ENCODE data around the gene RAD23A.
A peak's percentile ranks its signal among the peaks of the same experiment; 100 is the strongest.
"Not testable (repeated sequence)": the region's sequence is repeated elsewhere in the genome, so short reads cannot be mapped to it uniquely, and the experiment has no call there.

RAD23A gene

DNA sequence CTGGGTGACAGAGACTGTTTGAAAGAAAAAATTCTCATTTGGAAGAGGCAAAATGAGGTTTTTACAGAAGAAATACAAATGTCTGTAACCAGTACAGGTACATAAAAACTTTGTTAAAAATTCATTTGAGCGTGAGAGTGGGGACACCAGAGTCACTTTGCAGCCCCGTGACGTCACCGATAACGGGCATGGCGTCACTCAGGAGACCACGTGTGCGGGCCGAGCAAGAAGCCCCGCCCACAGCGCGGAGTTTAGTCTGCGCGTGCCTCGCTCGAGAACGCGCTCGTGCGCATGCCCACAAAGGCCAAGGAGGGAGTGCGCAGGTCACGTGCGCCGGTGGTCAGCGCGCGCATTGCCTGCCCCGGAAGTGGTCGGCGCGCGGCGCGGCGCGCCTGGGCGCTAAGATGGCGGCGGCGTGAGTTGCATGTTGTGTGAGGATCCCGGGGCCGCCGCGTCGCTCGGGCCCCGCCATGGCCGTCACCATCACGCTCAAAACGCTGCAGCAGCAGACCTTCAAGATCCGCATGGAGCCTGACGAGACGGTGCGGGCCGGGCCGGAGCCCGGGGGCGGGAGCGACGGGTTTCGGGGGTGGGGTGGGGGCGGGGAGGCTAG is at the start of gene RAD23A:
RAD23A (plus strand) TSS at position 384 of the 613 bp plus-strand sequence; CDS start at position 471, 87 bp downstream.
- peak; percentile 95 for DNase-seq (ENCODE audit: low spot score)

DNA sequence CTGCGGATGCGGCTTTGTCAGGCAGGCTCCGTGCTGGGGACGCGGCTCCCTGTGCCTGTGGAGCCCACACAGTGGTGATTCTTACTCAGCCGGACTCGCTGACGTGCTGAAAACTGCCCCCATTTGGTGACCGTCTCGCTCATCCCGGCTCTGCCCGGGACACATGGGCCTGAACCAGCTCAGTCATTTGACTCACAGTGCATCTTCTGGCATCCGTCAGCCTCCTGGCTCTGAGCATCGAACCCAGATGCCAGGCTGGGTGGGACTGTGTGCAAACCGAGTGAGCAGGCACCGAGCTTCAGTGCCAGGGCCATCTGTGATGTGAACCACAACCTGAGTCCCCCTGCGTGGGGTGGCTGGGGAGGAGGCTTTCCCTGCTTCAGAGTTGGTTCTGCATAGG is 49.2 kb upstream of the RAD23A start:
- DNase-seq (ENCODE audit: low spot score) = no peak

DNA sequence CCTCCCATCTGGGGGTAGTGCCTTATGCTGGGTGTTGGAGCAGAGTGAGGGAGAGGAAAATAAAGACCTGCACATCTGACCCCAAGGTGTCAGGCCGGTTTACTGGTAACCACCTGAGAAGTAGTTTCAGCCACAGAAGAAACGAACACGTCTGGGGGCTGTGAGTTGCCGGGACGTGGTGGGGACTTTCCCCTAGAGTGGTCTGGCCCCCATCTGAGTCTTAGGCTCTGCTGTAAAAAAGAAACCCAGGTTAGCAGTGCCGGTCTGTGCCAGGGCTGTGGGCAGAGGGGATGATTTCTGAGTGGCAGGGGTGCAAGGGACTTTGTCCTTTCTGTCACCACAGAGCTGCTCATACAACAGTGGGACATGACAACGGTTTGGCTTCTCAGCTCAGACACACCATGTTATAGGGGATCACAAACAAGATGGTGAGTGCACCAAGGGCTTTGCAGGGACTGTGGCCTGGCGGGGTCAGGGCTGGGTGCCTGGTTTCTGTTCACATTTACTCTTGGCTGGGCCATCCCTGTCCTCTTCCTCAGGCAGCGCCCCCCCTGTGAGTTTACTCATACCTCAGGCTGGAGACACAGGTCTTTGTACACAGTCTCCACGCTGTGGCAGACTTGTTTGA is 45.7 kb upstream of the RAD23A start:
- no peak for DNase-seq (ENCODE audit: low spot score)

DNA sequence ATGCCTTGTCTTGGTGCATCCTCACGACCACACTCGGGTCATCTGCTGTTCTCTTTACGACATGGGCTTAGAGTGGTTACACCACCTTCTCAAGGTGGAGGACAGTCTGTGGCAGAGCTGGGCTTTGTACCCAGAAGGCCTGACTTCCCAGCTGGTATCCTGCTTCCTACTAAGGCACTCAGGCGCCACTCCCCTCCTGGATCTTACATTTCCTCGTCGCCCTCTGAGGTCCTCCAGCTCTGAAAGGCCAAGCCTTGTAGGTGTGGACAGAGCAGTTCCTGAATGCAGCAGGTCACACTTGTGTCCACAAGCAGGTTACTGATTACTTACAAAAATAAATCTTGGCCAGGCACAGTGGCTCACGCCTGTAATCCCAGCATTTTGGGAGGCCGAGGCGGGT is 38.5 kb upstream of the RAD23A start:
- DNase-seq (ENCODE audit: low spot score) = no peak

DNA sequence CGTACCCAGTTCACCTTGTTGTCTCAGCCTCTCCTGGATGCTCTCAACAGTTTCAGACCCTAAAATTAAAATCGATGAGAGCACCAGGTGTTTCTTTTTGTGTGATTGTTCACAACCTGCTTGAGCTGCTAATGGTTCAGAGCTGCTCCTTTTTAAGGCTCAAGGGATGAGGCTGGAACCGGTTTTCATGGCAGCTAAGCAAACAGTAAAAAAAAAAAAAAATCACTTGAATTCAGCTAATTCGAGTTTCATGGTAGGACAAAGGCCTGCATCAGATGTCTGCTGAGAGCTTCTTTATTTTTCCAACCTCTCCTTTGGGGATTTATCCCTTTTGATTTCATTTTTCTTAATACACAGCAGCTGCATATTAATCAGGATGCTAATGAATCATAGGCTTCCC is 33.1 kb upstream of the RAD23A start:
- DNase-seq (ENCODE audit: low spot score) = no peak

DNA sequence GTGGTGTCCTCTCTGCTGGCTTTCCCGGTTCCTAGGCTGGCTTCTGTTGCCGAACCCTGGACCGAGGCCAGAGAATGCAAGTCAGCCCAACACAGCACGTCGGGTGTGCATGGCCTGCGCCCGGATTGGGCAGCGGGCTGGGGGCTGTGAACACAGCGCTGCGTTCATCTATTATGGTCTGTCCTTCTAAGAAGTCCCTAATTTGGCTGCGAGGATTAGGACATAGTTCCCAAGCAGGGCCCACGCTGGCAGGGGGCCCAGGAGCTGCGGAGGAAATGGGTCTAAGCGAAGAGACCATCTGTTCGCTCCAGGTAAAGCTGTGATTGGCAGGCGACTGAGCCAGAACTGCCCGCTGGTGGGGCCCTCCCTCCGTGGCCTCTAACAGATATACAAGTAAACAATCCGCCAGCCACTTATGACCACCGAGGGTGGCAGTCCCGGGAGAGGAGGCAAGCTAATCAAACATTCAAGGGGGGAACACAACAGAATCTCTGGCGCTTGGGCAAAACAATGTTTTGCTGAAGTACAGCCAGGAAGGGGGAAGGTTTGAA is 32.6 kb upstream of the RAD23A start:
- peak; percentile 94 for DNase-seq (ENCODE audit: low spot score)

DNA sequence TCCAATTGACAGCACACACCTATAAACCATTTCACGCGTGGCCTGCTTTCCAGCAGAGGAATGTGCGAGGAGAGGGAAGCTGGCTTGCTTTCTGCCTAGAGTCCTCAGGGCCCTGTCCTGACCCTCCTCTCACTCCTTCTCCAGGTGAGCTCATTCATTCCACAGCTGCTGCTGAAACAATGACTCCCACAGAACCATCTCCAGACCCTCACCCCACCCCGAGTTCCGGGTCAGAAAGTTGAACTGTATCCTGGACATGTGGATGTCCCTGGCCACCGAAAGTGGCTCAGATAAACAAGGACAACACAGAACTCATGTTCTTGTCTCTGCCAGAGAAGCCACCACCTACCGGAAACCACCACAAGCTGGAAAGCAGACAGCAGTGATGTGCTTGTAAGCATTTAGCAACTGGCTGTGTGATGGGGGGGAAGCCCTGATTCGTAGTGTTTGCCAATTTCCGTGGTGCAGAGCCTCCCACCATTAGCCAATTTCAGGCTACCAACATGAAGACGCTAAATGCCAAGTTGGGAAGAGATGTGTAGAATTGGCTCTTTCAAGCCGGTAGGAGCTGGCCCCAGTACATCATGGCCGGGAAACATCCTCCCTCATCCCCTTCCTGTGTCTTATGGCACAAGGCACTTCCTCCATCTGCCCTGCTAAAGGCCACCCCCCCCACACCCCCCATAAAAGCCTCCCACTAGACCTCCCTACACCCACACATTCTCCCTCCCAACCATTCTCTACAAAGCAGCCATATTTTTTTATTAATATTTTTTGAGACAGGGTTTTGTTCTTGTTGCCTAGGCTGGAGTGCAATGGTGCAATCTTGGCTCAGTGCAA is 31.6 kb upstream of the RAD23A start:
- no peak for DNase-seq (ENCODE audit: low spot score)

DNA sequence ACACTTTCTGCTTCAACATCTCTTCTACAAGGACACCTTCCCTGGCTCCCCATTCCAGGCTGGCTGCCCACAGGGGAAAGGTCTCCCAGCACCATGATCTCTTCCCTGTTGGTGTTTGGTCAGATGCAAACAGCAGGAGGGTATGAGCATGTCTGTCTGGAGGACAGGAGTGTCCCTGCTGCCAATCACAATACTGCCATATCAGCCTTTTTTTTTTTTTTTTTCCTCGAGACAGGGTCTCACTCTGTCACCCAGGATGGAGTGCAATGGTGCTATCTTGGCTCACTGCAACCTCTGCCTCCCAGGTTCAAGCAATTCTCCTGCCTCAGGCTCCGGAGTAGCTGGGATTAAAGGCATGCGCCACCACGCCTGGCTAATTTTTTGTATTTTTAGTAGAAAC is 29.8 kb upstream of the RAD23A start:
- not testable (repeated sequence) for DNase-seq (ENCODE audit: low spot score)

DNA sequence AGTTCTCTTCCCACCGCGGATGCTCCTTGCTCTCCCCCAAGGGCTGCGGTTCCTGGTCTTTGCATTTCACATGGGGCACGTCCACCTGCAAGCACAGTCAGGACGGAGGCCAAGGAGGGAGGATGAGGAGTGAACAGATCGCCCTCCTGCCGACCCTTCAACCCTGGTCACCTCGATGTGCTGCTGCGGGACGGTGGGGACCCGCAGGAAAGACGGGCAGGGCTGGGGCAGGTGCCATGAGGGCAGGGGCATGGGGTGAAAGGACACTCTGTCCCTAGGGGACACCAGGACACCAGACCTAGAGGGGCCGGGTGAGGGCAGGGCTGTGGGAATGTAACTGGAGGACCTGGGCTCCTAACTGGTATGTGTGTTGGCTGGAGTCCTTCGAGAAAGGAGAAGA is 27.4 kb upstream of the RAD23A start:
- no peak for DNase-seq (ENCODE audit: low spot score)

DNA sequence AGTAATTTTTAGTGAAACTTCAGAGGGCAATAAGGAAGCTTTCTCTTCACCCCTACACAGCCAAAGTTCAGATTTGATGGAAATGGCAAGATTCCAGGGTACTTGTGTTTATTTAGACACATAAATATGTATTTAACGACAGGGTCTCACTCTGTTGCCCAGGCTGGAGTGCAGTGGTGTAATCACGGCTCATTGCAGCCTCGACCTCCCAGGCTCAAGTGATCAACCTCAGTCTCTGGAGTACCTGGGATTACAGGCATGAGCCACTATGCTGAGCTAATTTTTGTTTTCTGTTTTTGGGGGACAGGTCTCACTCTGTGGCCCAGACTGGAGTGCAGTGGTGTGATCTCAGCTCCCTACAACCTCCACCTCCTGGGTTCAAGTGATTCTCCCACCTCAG is 24.6 kb upstream of the RAD23A start:
- no peak for DNase-seq (ENCODE audit: low spot score)

DNA sequence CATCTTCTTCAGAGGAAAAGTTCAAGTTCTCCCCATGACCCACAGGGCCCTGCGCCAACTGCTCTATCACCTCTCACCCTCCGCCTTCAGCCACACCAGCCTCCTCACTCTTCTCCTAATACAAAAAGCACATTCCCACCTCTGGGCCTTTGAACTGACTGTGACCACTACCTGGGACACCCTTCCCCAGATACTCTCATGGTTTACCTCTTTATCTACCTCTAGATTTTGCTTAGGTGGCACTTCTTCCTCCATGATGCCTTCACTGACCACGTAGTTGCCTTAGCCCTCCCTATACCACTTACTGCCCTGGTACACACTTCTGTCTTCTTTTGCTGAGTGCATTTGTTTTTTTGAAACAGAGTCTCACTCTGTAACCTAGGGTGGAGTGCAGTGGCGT is 22.7 kb upstream of the RAD23A start:
- no peak for DNase-seq (ENCODE audit: low spot score)

DNA sequence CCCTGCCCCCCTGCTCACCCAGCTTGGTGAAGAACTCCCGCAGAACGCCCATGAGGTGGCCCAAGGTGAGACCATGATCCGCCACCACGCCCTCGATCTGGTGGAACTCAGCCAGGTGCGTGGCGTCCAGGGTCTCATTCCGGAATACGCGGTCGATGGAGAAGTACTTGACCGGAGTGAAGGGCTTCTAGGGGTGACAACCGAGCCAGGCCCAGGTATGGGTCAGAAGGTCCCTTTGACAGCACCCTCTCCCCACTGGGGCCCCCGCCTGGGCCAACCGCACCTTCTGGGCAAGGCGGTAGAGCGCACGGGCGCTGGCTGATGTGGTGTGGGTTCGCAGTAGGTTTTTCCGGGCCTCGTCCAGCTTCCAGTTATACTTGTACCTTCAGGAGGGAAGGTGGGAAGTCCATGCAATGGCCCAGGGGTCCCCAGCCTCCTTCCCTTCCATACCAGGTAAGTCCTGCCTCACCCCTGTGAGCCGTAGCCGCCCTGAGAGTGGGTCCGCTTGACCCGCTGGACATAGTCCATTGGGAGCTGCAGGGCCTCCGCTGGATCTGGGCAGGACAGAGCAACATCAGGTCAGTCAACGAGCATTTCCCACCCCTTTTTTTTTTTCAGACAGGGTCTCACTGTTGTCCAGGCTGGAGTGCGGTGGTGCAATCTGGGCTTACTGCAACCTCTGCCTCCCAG is 20.9 kb upstream of the RAD23A start:
- DNase-seq (ENCODE audit: low spot score) = no peak

DNA sequence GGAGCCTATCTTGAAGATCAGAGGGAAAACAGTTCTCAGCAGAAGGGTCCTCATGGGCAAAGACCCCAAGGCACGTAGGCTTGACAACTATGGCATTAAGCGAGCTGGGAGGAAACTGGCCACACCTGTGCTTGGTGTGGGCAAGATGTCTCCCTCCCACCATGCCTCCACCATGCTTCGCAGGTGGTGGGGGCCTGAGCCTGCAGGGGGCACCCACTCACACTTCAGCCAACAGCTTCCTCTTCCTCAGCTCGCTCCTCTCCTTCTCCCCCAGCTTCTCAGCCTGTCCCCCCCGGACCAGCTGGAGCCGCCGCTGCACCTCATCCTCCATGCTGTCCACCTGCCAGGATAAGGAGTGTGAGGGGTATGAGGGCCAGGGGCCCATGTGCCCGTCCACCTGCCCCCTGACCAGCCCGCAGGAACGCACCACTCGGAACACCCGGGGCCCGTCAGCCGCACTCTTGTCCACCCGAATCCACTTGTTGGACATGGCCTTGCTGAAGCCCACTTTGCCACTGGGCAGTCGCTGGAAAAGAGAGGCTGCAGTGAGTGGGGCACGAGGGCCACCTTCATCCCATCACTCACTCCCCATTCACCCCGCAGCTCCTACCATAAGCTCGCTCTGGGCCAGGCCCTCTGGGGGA is 15.5 kb upstream of the RAD23A start:
- no peak for DNase-seq (ENCODE audit: low spot score)

DNA sequence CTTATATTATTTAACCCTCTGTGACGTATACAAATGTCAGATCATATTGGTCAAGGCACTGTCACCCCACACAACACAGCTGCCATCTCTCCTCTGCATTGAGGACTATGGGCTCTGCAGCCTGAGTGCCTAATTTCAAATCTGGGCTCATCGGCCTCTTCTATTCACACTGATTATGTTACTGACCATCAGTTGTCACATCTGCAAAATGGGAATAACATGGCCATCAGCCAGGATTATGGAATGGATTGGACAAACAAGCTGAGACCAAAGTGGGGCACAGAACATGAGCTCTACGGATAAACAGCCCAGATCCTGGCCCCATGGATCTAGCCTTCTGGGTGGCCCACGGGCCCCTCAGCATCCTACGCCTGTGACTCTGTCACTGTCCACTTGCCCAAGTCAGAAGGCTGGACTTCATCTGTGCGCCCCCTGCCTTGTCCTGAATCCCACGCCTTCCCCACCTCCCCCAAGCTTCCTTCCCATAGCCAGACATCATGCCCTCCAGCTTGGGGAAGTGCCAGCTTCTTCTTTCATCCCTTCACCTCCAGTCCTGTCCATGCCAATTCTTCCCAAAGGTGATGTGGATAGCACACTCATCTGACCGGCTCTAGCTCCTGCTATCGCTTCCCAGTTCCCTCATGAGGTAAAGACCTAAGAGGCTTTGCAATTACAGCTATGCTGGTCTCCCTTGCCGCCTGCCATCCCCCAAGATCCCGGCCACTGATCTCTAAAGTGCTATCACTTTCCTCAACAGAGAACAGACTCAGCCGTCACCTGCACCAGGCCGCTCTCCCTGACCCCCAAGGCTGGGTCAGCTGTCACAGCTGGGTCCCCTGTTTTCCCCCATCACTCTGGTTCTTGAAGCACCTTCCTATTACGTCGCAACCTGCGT is 13.0 kb upstream of the RAD23A start:
- DNase-seq (ENCODE audit: low spot score) = no peak

DNA sequence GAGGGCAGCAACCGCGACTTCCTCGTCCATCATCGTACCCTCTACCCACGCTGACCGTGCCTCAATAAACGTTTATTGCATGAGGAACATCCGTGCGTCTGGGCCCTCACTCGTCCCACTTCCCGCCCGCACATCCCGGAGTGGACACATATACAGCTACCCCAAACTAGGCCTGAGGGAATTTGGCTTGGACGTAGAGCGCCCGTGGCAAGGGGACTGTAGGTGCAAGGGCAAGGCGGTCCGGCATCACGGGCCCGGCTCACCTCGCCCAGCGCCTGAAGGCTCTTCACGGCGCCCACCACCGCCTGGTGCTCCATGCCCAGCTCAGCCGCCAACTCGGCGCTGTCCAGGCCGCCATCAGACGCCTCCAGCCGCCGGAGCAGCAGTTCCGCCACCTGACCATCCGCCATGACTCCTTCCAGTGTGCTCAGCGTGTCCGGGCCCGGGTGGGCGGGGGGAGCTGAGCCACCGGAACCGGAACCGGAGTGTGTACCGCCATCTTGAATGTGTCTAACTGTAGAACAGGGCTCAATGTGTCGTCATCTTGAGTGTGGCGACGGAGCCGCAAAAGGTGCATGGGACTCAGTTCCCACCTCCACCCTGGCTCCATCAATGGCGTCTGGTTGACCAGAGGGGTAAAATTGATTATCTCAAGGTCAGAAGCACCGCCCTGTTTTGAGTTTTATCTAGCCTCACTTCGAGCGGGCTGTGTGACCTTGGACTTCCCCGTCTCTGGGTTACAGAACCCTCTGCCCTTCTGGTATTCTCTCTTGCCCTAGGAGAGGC is 12.2 kb upstream of the RAD23A start, which contains the start of gene FARSA:
FARSA (minus strand) TSS at position 425 of the 786 bp plus-strand sequence; CDS start at position 410, 15 bp downstream.
- DNase-seq (ENCODE audit: low spot score) = peak; percentile 93

DNA sequence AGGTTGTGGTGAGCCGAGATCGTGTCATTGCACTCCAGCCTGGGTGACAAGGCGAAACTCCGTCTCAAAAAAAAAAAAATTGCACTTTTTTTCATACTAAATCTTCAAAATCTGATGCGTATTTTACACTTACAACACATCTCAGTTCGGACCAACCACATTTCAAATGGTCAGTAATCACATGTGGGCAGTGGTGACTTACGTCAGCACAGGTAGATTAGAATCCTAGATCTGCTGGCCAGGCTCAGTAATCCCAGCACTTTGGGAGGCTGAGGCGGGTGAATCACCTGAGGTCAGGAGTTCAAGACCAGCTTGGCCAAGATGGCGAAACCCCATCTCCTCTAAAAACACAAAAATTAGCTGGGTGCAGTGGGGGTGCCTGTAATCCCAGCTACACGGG is 10.6 kb upstream of the RAD23A start:
- DNase-seq (ENCODE audit: low spot score) = no peak

DNA sequence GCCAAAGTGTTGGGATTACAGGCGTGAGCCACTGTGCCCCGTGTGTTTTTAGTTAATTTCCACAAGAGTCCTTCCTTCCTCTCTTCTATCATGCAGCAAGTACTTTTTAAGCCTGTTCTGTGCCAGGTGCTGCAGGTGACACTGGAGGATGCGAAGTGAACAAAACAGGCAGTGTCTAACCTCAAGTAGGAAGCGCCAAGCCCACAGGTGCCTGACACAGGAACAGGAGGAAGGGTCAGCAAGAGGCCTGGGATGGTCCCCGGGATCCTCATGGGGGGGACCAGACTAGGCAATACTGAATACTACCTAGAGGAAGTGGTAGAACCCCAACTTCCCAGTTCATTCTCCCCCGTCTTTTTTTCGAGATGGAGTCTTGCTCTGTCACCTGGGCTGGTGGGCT is 9.1 kb upstream of the RAD23A start:
- no peak for DNase-seq (ENCODE audit: low spot score)

DNA sequence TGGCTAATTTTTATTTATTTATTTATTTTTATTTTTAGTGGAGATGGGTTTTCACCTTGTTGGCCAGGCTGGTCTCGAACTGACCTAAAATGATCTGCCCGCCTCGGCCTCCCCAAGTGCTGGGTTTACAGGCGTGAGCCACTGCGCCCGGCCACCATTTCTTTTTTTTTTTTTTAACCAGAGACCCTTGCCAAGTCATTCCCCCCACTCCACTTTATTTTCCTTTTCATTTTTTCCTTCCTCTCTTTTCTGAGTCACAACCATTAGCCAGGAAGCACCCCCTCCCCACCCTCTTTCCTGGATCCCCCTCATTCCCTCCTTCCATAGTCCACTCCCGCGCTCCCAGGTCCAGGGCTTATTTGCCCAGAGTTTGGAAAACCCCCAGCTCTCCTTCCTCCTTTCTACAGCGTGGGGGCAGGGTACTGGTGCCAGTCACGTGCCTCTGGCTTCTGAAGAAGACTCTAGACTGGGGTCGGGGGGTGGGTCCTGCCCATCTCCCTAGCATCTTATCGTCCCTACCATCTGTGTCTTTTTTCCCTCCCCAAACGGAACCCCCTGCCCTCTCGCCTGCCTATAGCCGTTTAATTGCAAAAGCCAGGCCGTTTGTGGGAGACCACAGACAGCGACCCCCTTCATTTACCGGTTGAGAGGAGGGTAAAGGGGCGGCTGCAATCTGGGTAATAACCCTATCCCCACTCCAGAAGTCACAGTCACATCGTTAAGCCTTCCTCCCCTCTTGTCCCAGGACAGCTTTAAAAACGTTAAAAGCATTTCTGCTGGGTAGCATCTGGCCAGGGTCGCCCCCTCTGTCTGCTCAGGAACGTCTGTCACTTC is 8.4 kb upstream of the RAD23A start:
- peak; percentile 70 for DNase-seq (ENCODE audit: low spot score)
